Fibroblast of lung (primary cell): ENCODE results near the gene RAMP2.

ENCODE experiments used
- CTCF ChIP-seq, 2 donors: IDR thresholded peaks in 1 of 2; conservative IDR thresholded peaks in 1 of 2; 1 replicate in 1 of 2; 2 replicates in 1 of 2; pipeline ENCODE4 v1.5.1; 2011 to 2012; ENCODE audit warnings: low read length in 2 of 2, control low read depth in 1 of 2, inconsistent platforms in 1 of 2, low read depth in 1 of 2, mild to moderate bottlenecking in 1 of 2
- EZH2 ChIP-seq: IDR thresholded peaks from 2 replicates; pipeline ENCODE4 v1.5.1; 2012; ENCODE audit warnings: low read length, control low read depth, mild to moderate bottlenecking; ENCODE audit errors: missing control alignments

GRCh38 chr17:42791948-42792347 lies 30.9 kb downstream of the RAMP2 start:
- TF ChIP-seq EZH2 (no peak), CTCF (conservative IDR thresholded peaks at IDR 0.05 in 1 of 2, IDR thresholded peaks at IDR 0.05 in 1 of 2; ENCODE audit: low read depth in 1 of 2, low read length in 2 of 2) (no peak)
